ENCODE results near the gene DNAI4. TPM values are rescaled to one million over a fixed set of nuclear protein-coding genes. Genes with fewer than 3 reads are reported as not detected.

Gene DNAI4
- total RNA-seq (3.3 and 4.8 TPM in 2 replicates), polyA plus RNA-seq (0.46 and 0.51 TPM in 2 replicates), polyA minus RNA-seq (0.73 and 0.85 TPM in 2 replicates), Bru-seq, nascent RNA (percentile 39 among the genes with signal in this experiment), BruChase-seq, experiment 1, labeled RNA remaining after a 6-hour chase (percentile 35 among the genes with signal in this experiment), BruChase-seq, experiment 2, labeled RNA remaining after a 2-hour chase (percentile 35 among the genes with signal in this experiment)
- 0.71 and 0.86 TPM in 2 replicates for polyA plus RNA-seq (2011; cell fraction: cytosol; rRNA removed)
- 0.62 and 1.7 TPM in 2 replicates for polyA plus RNA-seq (2011; cell fraction: nucleus; rRNA removed)
- polyA plus RNA-seq (2012): 0.38 and 5.2 TPM in 2 replicates
- polyA minus RNA-seq (2011; cell fraction: cytosol; rRNA and poly(A)+ RNA removed): not detected
- 1.4 and 1.7 TPM in 2 replicates for polyA minus RNA-seq (2011; cell fraction: nucleus; rRNA and poly(A)+ RNA removed)
- long read RNA-seq, partial matches to known transcripts: 0 of 1 reads
- long read RNA-seq, other reads (novel, unspliced or antisense): 0 of 1 reads

- FAIRE-seq (peak; percentile 91), DNase-seq (ENCODE audit: low read depth, low spot score) (peak; percentile 99)
- Histone ChIP-seq H3K9me1 (replicated peaks; ENCODE audit: control insufficient read depth, extremely low read depth, insufficient read depth, low read length) (no peaks in the 10 kb centered on the region), H3K4me1 (ENCODE audit: control insufficient read depth, extremely low read depth, insufficient read depth, low read length) (peaks cover 30% of the 10 kb centered on the region), H3K79me2 (ENCODE audit: control insufficient read depth, insufficient read depth, low read length) (peaks cover 41% of the 10 kb centered on the region), H3K27ac (ENCODE audit: insufficient read depth, low read depth, low read length) (peak within 1 kb of the TSS; percentile 95), H3K9me3 (replicated peaks; ENCODE audit: control insufficient read depth, insufficient read depth, low read length) (no peaks in the 10 kb centered on the region), H3K9ac (replicated peaks; ENCODE audit: extremely low read depth, insufficient read depth, low read length) (peak within 1 kb of the TSS; percentile 95), H2AFZ (ENCODE audit: low read depth, low read length) (peak within 1 kb of the TSS; percentile 92), H3K27me3 (ENCODE audit: control insufficient read depth in 2 of 2, insufficient read depth in 2 of 2, low read length in 2 of 2) (no peaks in the 10 kb centered on the region), H3K4me3 (replicated peaks in 1 of 3; ENCODE audit: insufficient read depth in 1 of 3, low read depth in 1 of 3, low read length in 3 of 3) (peak within 1 kb of the TSS; percentile 70 to 90 (median 82)), H3K4me2 (ENCODE audit: insufficient read depth, low read length) (peak within 1 kb of the TSS; percentile 91), H3K36me3 (ENCODE audit: control insufficient read depth in 2 of 2, extremely low read depth in 1 of 2, insufficient read depth in 2 of 2, low read length in 2 of 2) (no peaks in the 10 kb centered on the region), H4K20me1 (replicated peaks; ENCODE audit: control insufficient read depth, extremely low read depth, insufficient read depth, low read length) (no peaks in the 10 kb centered on the region)
- BruUV-seq (replicated peaks): TSS peak; percentile 43
- dilution Hi-C loops (cut with MboI; ENCODE audit: extremely low pct_ligation_motif_present, low sequenced_read_pairs) (no loop called here), intact Hi-C loops (cut with micrococcal nuclease) (loop anchor here (1.0 to 2.0 kb wide), 3 partner anchors 128 to 196 kb away; partner anchors contain the start of gene DYNLT5)
- CTCF ChIA-PET: interaction anchor here (0.7 to 2.5 kb wide), 10 partner anchors 9 to 287 kb away, joined by 3 to 9 read pairs (median 4); partner anchors contain the start of gene SLC35D1
- POLR2A ChIA-PET: interaction anchor here (0.5 to 1.0 kb wide), 3 partner anchors 9 to 1307 kb away, joined by 3 to 8 read pairs (median 5); no protein-coding TSS in a partner anchor
- no peak for TF ChIP-seq GATA2 (IDR thresholded peaks at IDR 0.05; ENCODE audit: insufficient read depth, insufficient read length, low read depth, low read length)
- peak; percentile 96 for TF ChIP-seq POLR2AphosphoS5 (IDR thresholded peaks at IDR 0.05; ENCODE audit: insufficient read depth, low read depth, low read length)
- TF ChIP-seq FOS (IDR thresholded peaks at IDR 0.05; ENCODE audit: borderline replicate concordance, insufficient read depth, low read length): no peak
- TF ChIP-seq MYC (IDR thresholded peaks at IDR 0.05; ENCODE audit: low read depth, low read length): no peak
- TF ChIP-seq CTCF (IDR thresholded peaks at IDR 0.05; ENCODE audit: extremely low read depth in 1 of 2, insufficient read depth in 1 of 2, low read depth in 1 of 2, low read length in 2 of 2): peak in 1 of 2 donors; percentile 15
- peak; percentile 95 for TF ChIP-seq POLR2A (IDR thresholded peaks at IDR 0.05; ENCODE audit: low read depth, low read length)
- TF ChIP-seq JUN (IDR thresholded peaks at IDR 0.05; ENCODE audit: borderline replicate concordance, insufficient read depth, insufficient read length, low read depth): no peak
- TF ChIP-seq, protein P1, sequence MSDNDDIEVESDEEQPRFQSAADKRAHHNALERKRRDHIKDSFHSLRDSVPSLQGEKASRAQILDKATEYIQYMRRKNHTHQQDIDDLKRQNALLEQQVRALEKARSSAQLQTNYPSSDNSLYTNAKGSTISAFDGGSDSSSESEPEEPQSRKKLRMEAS (IDR thresholded peaks at IDR 0.05; ENCODE audit: insufficient read depth, insufficient read length): peak; percentile 54
- no peak for TF ChIP-seq EZH2 (IDR thresholded peaks at IDR 0.05; ENCODE audit: borderline replicate concordance, low read depth, low read length, severe bottlenecking)
Measured at GRCh38 chr1:66924756-66925557, at the start of gene DNAI4, which contains the start of gene MIER1. Gene DNAI4 (minus strand): TSS chr1:66924856. CDS start chr1:66924831, 25 bp downstream. Gene MIER1 (plus strand): TSS chr1:66924990. CDS start chr1:66925029, 39 bp downstream.

All from endothelial cell of umbilical vein (primary cell).